ENCODE data around the gene ANKRD2.

Gene ANKRD2

GRCh38 chr10:97583476-97583875 lies 10.9 kb downstream of the ANKRD2 start:
- POLR2A ChIA-PET: no interaction called here
- TF ChIP-seq, protein P1, sequence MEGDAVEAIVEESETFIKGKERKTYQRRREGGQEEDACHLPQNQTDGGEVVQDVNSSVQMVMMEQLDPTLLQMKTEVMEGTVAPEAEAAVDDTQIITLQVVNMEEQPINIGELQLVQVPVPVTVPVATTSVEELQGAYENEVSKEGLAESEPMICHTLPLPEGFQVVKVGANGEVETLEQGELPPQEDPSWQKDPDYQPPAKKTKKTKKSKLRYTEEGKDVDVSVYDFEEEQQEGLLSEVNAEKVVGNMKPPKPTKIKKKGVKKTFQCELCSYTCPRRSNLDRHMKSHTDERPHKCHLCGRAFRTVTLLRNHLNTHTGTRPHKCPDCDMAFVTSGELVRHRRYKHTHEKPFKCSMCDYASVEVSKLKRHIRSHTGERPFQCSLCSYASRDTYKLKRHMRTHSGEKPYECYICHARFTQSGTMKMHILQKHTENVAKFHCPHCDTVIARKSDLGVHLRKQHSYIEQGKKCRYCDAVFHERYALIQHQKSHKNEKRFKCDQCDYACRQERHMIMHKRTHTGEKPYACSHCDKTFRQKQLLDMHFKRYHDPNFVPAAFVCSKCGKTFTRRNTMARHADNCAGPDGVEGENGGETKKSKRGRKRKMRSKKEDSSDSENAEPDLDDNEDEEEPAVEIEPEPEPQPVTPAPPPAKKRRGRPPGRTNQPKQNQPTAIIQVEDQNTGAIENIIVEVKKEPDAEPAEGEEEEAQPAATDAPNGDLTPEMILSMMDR (IDR thresholded peaks at IDR 0.05; ENCODE audit: insufficient read depth, low read length, missing control alignments): no peak
- CTCF ChIA-PET: interaction anchor here (1.4 to 4.1 kb wide), 4 partner anchors 8 to 30 kb away, joined by 4 to 35 read pairs (median 15); partner anchors contain the start of gene ANKRD2
- no peak for DNase-seq (ENCODE audit: low read depth, low spot score)
- H3K4me3 ChIP-seq (ENCODE audit: low read depth, low read length): no peak overlapping the region

- H3K4me3 ChIP-seq (ENCODE audit: low read depth, low read length): no peak within 1 kb of the TSS
- ChIA-PET POLR2A (no interaction called here), CTCF (interaction anchor here (1.4 to 4.1 kb wide), 5 partner anchors 9 to 118 kb away, joined by 4 to 35 read pairs (median 7); partner anchors contain the start of gene ANKRD2)
- no peak for DNase-seq (ENCODE audit: low read depth, low spot score)
- TF ChIP-seq, protein P1 (IDR thresholded peaks at IDR 0.05; ENCODE audit: insufficient read depth, low read length, missing control alignments): no peak
These were observed 11.7 kb downstream of the ANKRD2 start, which contains the start of gene HOGA1 for GRCh38 chr10:97584060-97584797. Gene HOGA1, plus strand, starts transcription at chr10:97584389. Its CDS starts 315 bp downstream, at chr10:97584704.

DNA sequence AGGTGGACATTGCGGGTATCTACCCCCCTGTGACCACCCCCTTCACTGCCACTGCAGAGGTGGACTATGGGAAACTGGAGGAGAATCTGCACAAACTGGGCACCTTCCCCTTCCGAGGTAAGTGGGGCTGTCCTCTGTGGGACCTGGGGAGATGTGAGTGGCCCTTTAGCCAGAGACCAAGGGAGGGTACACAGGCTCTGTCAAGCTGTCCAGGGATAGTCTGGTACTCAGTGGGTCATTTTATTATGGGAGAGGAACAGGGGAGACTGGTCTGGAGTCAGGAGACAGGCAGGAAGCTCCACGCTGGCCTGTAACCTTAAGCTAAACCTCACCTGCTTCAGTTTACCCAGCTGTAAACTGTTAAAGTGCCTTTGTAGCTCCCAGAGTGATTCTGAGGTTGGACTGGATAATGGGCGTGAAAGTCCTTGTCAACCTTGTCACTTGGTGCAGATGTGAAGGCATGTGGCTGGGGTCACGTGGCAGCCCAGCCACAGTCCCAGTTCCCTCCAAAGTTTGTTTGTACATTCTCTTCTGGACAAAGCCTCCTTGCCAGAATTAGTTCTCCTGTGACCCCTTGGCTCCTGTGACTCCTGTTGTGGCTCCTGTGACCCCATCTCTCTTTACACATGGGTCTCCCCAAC lies 12.3 kb downstream of the ANKRD2 start:
- no peak for DNase-seq (ENCODE audit: low read depth, low spot score)
- CTCF ChIA-PET: interaction anchor here (1.0 to 4.1 kb wide), 5 partner anchors 9 to 118 kb away, joined by 3 to 35 read pairs (median 7); partner anchors contain the start of gene ANKRD2
- POLR2A ChIA-PET: no interaction called here

DNA sequence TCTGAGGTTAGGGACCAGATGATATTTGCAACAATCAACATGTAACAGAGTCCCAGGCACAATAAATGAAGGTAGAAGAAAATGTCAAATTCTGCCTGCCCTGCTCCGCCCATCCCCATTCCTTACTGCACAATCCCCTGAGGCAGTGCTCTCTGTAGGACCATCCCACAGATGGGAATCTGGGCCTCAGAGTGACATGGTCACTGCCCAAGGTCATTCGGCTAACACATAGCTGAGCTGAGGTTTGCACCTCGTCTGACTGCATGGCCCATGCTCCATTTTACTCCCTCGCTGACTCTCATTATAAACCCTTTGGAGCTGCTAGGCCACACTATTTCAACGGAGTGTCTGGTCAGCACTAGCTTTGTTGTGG lies 12.8 kb downstream of the ANKRD2 start:
- TF ChIP-seq, protein P1 (IDR thresholded peaks at IDR 0.05; ENCODE audit: insufficient read depth, low read length, missing control alignments): no peak
- CTCF ChIA-PET: interaction anchor here (0.9 to 4.1 kb wide), 5 partner anchors 10 to 119 kb away, joined by 3 to 35 read pairs (median 5); partner anchors contain the start of gene ANKRD2
- no peak for DNase-seq (ENCODE audit: low read depth, low spot score)
- POLR2A ChIA-PET: no interaction called here
- H3K4me3 ChIP-seq (ENCODE audit: low read depth, low read length): no peak overlapping the region

More for the DNA sequence above, 12.3 kb downstream of the ANKRD2 start:
- no peak overlapping the region for H3K4me3 ChIP-seq (ENCODE audit: low read depth, low read length)
- TF ChIP-seq, protein P1 (IDR thresholded peaks at IDR 0.05; ENCODE audit: insufficient read depth, low read length, missing control alignments): no peak

- ChIA-PET CTCF (interaction anchor here (0.9 to 4.1 kb wide), 4 partner anchors 9 to 25 kb away, joined by 3 to 35 read pairs (median 4); partner anchors contain the start of gene ANKRD2), POLR2A (no interaction called here)
- DNase-seq (ENCODE audit: low read depth, low spot score): no peak
- H3K4me3 ChIP-seq (ENCODE audit: low read depth, low read length): no peak overlapping the region
- TF ChIP-seq, protein P1 (IDR thresholded peaks at IDR 0.05; ENCODE audit: insufficient read depth, low read length, missing control alignments): no peak
These were observed 14.6 kb downstream of the ANKRD2 start for GRCh38 chr10:97587183-97587582.

GRCh38 chr10:97589479-97589878 lies 16.9 kb downstream of the ANKRD2 start, which contains the start of gene C10orf62:
Gene C10orf62, plus strand, starts transcription at chr10:97589721. Its CDS starts 177 bp downstream, at chr10:97589898.
- TF ChIP-seq, protein P1 (IDR thresholded peaks at IDR 0.05; ENCODE audit: insufficient read depth, low read length, missing control alignments): no peak
- H3K4me3 ChIP-seq (ENCODE audit: low read depth, low read length): no peak within 1 kb of the TSS
- DNase-seq (ENCODE audit: low read depth, low spot score): no peak
- ChIA-PET POLR2A (no interaction called here), CTCF (interaction anchor here (1.3 to 5.7 kb wide), 3 partner anchors 14 to 36 kb away, joined by 4 to 32 read pairs (median 7); partner anchors contain the start of gene ANKRD2)

Data from AG04449 (cell line).